ENCODE data around the gene CTDNEP1. TPM values are rescaled to one million over a fixed set of nuclear protein-coding genes. Genes with fewer than 3 reads are reported as not detected.

CTDNEP1 gene
- total RNA-seq, 1 donor from 2014 or later = 103 TPM

DNA sequence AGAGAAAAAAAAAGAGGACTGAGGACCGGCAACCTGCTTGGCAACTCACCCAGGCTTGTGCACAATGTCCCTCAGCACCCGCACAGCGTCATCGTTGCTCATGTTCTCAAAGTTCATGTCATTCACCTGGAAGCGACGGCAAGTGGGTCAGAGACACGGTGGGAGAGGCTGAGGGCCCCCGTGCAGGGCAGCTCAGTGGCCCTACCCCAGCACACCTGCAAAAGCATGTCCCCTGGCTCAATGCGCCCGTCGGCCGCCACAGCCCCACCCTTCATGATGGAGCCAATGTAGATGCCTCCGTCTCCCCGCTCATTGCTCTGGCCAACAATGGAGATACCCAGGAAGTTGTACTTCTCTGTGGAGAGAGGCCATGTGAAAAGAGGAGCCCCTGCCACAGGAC is 22.6 kb downstream of the CTDNEP1 start:
- Histone ChIP-seq H3K79me2 (ENCODE audit: insufficient read depth, low read length) (peaks cover 55% of the 10 kb centered on the region), H3K27ac (ENCODE audit: low read depth, low read length) (no peak overlapping the region), H3K9ac (ENCODE audit: low read length) (no peak overlapping the region), H3K27me3 (ENCODE audit: insufficient read depth, low read length) (no peaks in the 10 kb centered on the region), H3K9me3 (ENCODE audit: insufficient read depth, low read depth, low read length) (no peaks in the 10 kb centered on the region), H2AFZ (ENCODE audit: low read depth, low read length) (no peak overlapping the region), H3K4me1 (ENCODE audit: insufficient read depth, low read length) (peaks cover 6% of the 10 kb centered on the region), H4K20me1 (ENCODE audit: insufficient read depth, low read length) (peaks cover 63% of the 10 kb centered on the region), H3K4me2 (ENCODE audit: low read length) (no peak overlapping the region), H3K36me3 (ENCODE audit: insufficient read depth, low read length) (peaks cover 3% of the 10 kb centered on the region), H3K4me3 (ENCODE audit: insufficient read depth, low read depth, low read length) (no peak overlapping the region)
- peak overlapping the region; percentile 54 for H3K4me3 Mint-ChIP-seq (ENCODE audit: unreplicated experiment)
- TF ChIP-seq, protein P1, sequence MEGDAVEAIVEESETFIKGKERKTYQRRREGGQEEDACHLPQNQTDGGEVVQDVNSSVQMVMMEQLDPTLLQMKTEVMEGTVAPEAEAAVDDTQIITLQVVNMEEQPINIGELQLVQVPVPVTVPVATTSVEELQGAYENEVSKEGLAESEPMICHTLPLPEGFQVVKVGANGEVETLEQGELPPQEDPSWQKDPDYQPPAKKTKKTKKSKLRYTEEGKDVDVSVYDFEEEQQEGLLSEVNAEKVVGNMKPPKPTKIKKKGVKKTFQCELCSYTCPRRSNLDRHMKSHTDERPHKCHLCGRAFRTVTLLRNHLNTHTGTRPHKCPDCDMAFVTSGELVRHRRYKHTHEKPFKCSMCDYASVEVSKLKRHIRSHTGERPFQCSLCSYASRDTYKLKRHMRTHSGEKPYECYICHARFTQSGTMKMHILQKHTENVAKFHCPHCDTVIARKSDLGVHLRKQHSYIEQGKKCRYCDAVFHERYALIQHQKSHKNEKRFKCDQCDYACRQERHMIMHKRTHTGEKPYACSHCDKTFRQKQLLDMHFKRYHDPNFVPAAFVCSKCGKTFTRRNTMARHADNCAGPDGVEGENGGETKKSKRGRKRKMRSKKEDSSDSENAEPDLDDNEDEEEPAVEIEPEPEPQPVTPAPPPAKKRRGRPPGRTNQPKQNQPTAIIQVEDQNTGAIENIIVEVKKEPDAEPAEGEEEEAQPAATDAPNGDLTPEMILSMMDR (IDR thresholded peaks at IDR 0.05; ENCODE audit: insufficient read depth, low read depth, low read length) = no peak
- TF ChIP-seq EZH2 (IDR thresholded peaks at IDR 0.05; ENCODE audit: insufficient read depth, low read length) = no peak
- H3K9me3 Mint-ChIP-seq (ENCODE audit: unreplicated experiment) = peaks cover 1% of the 10 kb centered on the region
- peaks cover 17% of the 10 kb centered on the region for H3K4me1 Mint-ChIP-seq (ENCODE audit: low read depth, unreplicated experiment)
- no peak overlapping the region for H3K27ac Mint-ChIP-seq (ENCODE audit: unreplicated experiment)
- no peak for FAIRE-seq
- H3K36me3 Mint-ChIP-seq (ENCODE audit: low read depth, unreplicated experiment) = peaks cover 20% of the 10 kb centered on the region
- no peaks in the 10 kb centered on the region for H3K27me3 Mint-ChIP-seq (ENCODE audit: low read depth, unreplicated experiment)
- DNase-seq (ENCODE audit: low read depth) = no peak

DNA sequence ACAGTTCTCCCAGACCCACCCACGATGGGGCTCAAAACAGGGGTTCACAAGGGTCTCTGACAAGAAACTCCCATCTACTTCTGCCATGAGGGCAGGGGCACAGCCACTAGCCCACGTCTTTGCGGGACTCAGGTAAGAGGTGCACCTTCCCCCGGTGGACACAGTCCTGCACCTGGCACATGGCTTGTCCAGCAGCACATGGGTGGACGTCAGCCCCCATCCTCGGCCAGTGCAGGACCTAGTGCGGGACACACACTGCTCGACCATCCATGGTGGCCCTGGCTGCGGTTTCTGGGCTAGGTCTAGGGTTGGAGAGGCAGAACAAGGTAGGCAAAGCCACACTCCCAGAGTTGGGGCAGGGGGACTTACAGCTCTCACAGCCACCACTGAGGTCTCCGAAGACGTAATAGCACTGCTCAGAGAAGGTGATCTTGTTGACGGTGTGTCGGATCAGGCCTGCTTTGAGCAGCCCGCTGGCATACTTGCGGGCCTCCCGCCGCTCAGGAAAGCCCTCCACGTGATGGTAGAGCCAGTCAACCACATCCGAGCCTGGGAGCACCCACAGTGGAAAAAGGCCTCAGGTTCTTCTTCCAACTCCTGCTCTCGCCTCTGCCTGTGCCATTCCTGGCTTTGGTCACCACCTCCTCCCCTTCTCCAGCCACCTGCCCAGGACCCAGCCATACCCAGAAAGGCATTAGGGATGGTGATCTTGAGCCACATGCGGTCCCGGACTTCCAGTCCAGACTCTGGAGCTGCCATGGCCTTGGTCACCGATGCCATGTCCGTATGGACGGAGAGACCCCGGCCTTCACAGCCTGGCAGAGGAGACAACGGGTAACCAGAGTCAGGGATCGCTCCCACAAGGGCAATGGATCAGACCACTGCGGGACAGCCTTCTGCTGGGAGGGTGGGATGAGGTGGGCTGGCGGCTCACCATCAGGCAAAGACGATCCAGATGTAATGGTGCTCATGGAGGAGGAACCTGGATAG is 24.5 kb downstream of the CTDNEP1 start:
- Histone ChIP-seq H3K4me2 (ENCODE audit: low read length) (no peak overlapping the region), H2AFZ (ENCODE audit: low read depth, low read length) (no peak overlapping the region), H3K27ac (ENCODE audit: low read depth, low read length) (no peak overlapping the region), H3K36me3 (ENCODE audit: insufficient read depth, low read length) (peaks cover 16% of the 10 kb centered on the region), H4K20me1 (ENCODE audit: insufficient read depth, low read length) (peaks cover 76% of the 10 kb centered on the region), H3K79me2 (ENCODE audit: insufficient read depth, low read length) (peaks cover 45% of the 10 kb centered on the region), H3K4me3 (ENCODE audit: insufficient read depth, low read depth, low read length) (no peak overlapping the region), H3K9me3 (ENCODE audit: insufficient read depth, low read depth, low read length) (no peaks in the 10 kb centered on the region), H3K27me3 (ENCODE audit: insufficient read depth, low read length) (no peaks in the 10 kb centered on the region), H3K4me1 (ENCODE audit: insufficient read depth, low read length) (peaks cover 2% of the 10 kb centered on the region), H3K9ac (ENCODE audit: low read length) (no peak overlapping the region)
- no peak for FAIRE-seq
- H3K4me1 Mint-ChIP-seq (ENCODE audit: low read depth, unreplicated experiment) = peaks cover 12% of the 10 kb centered on the region
- no peak overlapping the region for H3K27ac Mint-ChIP-seq (ENCODE audit: unreplicated experiment)
- H3K27me3 Mint-ChIP-seq (ENCODE audit: low read depth, unreplicated experiment) = no peaks in the 10 kb centered on the region
- TF ChIP-seq EZH2 (IDR thresholded peaks at IDR 0.05; ENCODE audit: insufficient read depth, low read length) = no peak
- TF ChIP-seq, protein P1 (IDR thresholded peaks at IDR 0.05; ENCODE audit: insufficient read depth, low read depth, low read length) = no peak
- H3K4me3 Mint-ChIP-seq (ENCODE audit: unreplicated experiment) = no peak overlapping the region
- peaks cover 1% of the 10 kb centered on the region for H3K9me3 Mint-ChIP-seq (ENCODE audit: unreplicated experiment)
- H3K36me3 Mint-ChIP-seq (ENCODE audit: low read depth, unreplicated experiment) = peaks cover 28% of the 10 kb centered on the region
- no peak for DNase-seq (ENCODE audit: low read depth)

All from astrocyte (in vitro differentiated cells and primary cell).